ENCODE results near the gene PEDS1. TPM values are rescaled to one million over a fixed set of nuclear protein-coding genes. Genes with fewer than 3 reads are reported as not detected.

The PEDS1 gene
- total and polyA plus RNA-seq, 2 of the 13 experiments (the other 11 are each of a cell fraction or from before 2014, with no cell fraction given) = 30.5 to 93.9 TPM

- TF ChIP-seq ZKSCAN8 (CRISPR knock-in tag; IDR thresholded peaks at IDR 0.05; ENCODE audit: borderline replicate concordance) (no peak), ZNF484 (CRISPR knock-in tag; IDR thresholded peaks at IDR 0.05; ENCODE audit: borderline replicate concordance, low read depth) (no peak), ZMYM3 (CRISPR knock-in tag; IDR thresholded peaks at IDR 0.05) (peak; percentile 86), ZNF574 (CRISPR knock-in tag; IDR thresholded peaks at IDR 0.05) (0 out of 2 replicates have a peak, but pooled peaks have one; percentile 7), MAFF (IDR thresholded peaks at IDR 0.05; ENCODE audit: low read depth, low read length) (no peak), ZFX (CRISPR knock-in tag; IDR thresholded peaks at IDR 0.05; ENCODE audit: low read depth) (no peak), HOXA7 (CRISPR knock-in tag; IDR thresholded peaks at IDR 0.05) (no peak), LBX2 (CRISPR knock-in tag; IDR thresholded peaks at IDR 0.05; ENCODE audit: borderline replicate concordance) (no peak), MBD4 (IDR thresholded peaks at IDR 0.05; ENCODE audit: borderline replicate concordance, low read length) (no peak), EED (CRISPR knock-in tag; IDR thresholded peaks at IDR 0.05) (no peak), TFE3 (CRISPR knock-in tag; IDR thresholded peaks at IDR 0.05) (no peak)
Observed at GRCh38 chr20:50138479-50139393, 14.8 kb downstream of the PEDS1 start (continued).

All from HepG2 (cell line).